Body of pancreas (tissue), 4 donors: Measurements from ENCODE around the gene CPNE5. TPM values are rescaled to one million over a fixed set of nuclear protein-coding genes. Genes with fewer than 3 reads are reported as not detected.

ENCODE experiments used
- ATAC-seq: fragments of 150-250 bp; one replicate; pipeline ENCODE4 v1.9.1; 2016
- DNase-seq, 4 donors: peaks; one replicate each; pipeline ENCODE4 v3.0.0-alpha.2; 2019
- H3K27ac ChIP-seq, 4 donors: fragments of 200-600 bp; sonication (generic); 1 replicate in 3 of 4; 2 replicates in 1 of 4; pipeline versions ENCODE4 v1.5.1 to v1.6.1; 2016 to 2019; ENCODE audit warnings: mild to moderate bottlenecking in 1 of 4, mixed read lengths in 1 of 4, moderate library complexity in 1 of 4
- H3K27me3 ChIP-seq, 2 donors: fragments of 200-600 bp; sonication (generic); one replicate each; pipeline ENCODE4 v1.6.0; 2016; ENCODE audit warnings: mild to moderate bottlenecking in 1 of 2
- H3K36me3 ChIP-seq, 2 donors: fragments of 200-600 bp; sonication (generic); replicated peaks in 1 of 2; 2 replicates each; pipeline ENCODE4 v1.5.1; 2016; ENCODE audit warnings: low read depth in 2 of 2; ENCODE audit not compliant: insufficient read depth in 1 of 2
- H3K4me1 ChIP-seq: fragments of 200-600 bp; sonication (generic); one replicate; pipeline ENCODE4 v1.6.0; 2016
- H3K4me3 ChIP-seq, 2 donors: fragments of 200-600 bp; sonication (generic); 1 replicate in 1 of 2; 2 replicates in 1 of 2; pipeline ENCODE4 v1.5.1; 2016 to 2019
- H3K9me3 ChIP-seq, 3 donors: fragments of 200-600 bp; sonication (generic); 1 replicate in 2 of 3; 2 replicates in 1 of 3; pipeline ENCODE4 v1.5.1; 2016
- CTCF ChIP-seq, 7 experiments: fragments of 450-650 bp in 4 of 7; fragments of 200-600 bp in 3 of 7; sonication (generic) in 3 of 7; IDR thresholded peaks; one replicate each; pipeline ENCODE4 v1.5.1; 2016 to 2019; ENCODE audit warnings: antibody characterized with exemption in 7 of 7
- POLR2A ChIP-seq, 3 donors: fragments of 450-650 bp; IDR thresholded peaks; one replicate each; pipeline ENCODE4 v1.6.1; 2016; ENCODE audit warnings: antibody characterized with exemption in 3 of 3, mild to moderate bottlenecking in 2 of 3
- WGBS, 2 donors: methylation state at CpG; one replicate each; pipeline ENCODE4 v1.1.5; 2017; 5-methylcytosine and 5-hydroxymethylcytosine counted together
- intact Hi-C: fragments of 100-400 bp; cut with DNase I; formaldehyde crosslinking; loops from one replicate; pipeline ENCODE4 v1.15.1; 2023
- total RNA-seq, 2 donors: library from RNA; depleted of rRNA; stranded (reverse); fragments of >200 nt; gene quantifications; one replicate each; pipeline ENCODE4 v1.1.0, GENCODE V29; 2016

The CPNE5 gene
- total RNA-seq, 2 donors from 2014 or later: 0.78 TPM; not detected in 1

- TF ChIP-seq CTCF (IDR thresholded peaks at IDR 0.05) (no peak), POLR2A (IDR thresholded peaks at IDR 0.05) (no peak)
- ATAC-seq: no peak
- 75 to 80% methylated on average over 18 to 19 of the region's 19 CpGs for WGBS, 2 donors
- no peaks in the 10 kb centered on the region for H3K36me3 ChIP-seq
- no peak for DNase-seq
- no peaks in the 10 kb centered on the region for H3K9me3 ChIP-seq
- intact Hi-C loops: no loop called here
- no peak overlapping the region for H3K4me3 ChIP-seq
- H3K27me3 ChIP-seq: no peaks in the 10 kb centered on the region
- peaks cover 32% of the 10 kb centered on the region for H3K4me1 ChIP-seq
- H3K27ac ChIP-seq: no peak overlapping the region
These were observed 5.3 kb upstream of the CPNE5 start for GRCh38 chr6:36844232-36845170.

GRCh38 chr6:36843170-36843569, 3.9 kb upstream of the CPNE5 start:
- no peaks in the 10 kb centered on the region for H3K36me3 ChIP-seq
- ATAC-seq (no peak), DNase-seq (no peak)
- no peak overlapping the region for H3K4me3 ChIP-seq
- TF ChIP-seq CTCF (IDR thresholded peaks at IDR 0.05) (no peak), POLR2A (IDR thresholded peaks at IDR 0.05) (no peak)
- no peaks in the 10 kb centered on the region for H3K9me3 ChIP-seq
- H3K27ac ChIP-seq: no peak overlapping the region
- 90 to 98% methylated on average over 4 of the region's 4 CpGs for WGBS, 2 donors
- peaks cover 24% of the 10 kb centered on the region for H3K4me1 ChIP-seq
- intact Hi-C loops: no loop called here
- H3K27me3 ChIP-seq: no peaks in the 10 kb centered on the region

- WGBS, 2 donors: 79 to 88% methylated on average over 2 of the region's 2 CpGs
- no peaks in the 10 kb centered on the region for H3K36me3 ChIP-seq
- H3K4me1 ChIP-seq: peaks cover 21% of the 10 kb centered on the region
- no peak overlapping the region for H3K27ac ChIP-seq
- no peaks in the 10 kb centered on the region for H3K27me3 ChIP-seq
- no peaks in the 10 kb centered on the region for H3K9me3 ChIP-seq
- ATAC-seq (no peak), DNase-seq (no peak)
- no peak for TF ChIP-seq POLR2A (IDR thresholded peaks at IDR 0.05)
- intact Hi-C loops: no loop called here
- no peak overlapping the region for H3K4me3 ChIP-seq
These were observed 2.5 kb upstream of the CPNE5 start for GRCh38 chr6:36841756-36842155.

- intact Hi-C loops: no loop called here
- no peak overlapping the region for H3K27ac ChIP-seq
- no peaks in the 10 kb centered on the region for H3K27me3 ChIP-seq
- H3K4me3 ChIP-seq: no peak overlapping the region
- TF ChIP-seq CTCF (IDR thresholded peaks at IDR 0.05) (no peak), POLR2A (IDR thresholded peaks at IDR 0.05) (no peak)
- H3K9me3 ChIP-seq: no peaks in the 10 kb centered on the region
- DNase-seq (peak in 1 of 4 donors; percentile 35), ATAC-seq (peak; percentile 26)
- no peaks in the 10 kb centered on the region for H3K36me3 ChIP-seq
- WGBS, 2 donors: 31 to 52% methylated on average over 16 to 44 of the region's 44 CpGs
- H3K4me1 ChIP-seq: peaks cover 21% of the 10 kb centered on the region
These were observed 1.5 kb upstream of the CPNE5 start for GRCh38 chr6:36840432-36841403.
